Activated CD8-positive, alpha-beta T cell treated with anti-CD3 and anti-CD28 coated beads for 36 hours (primary cell): ENCODE measurements around the gene SHPK. TPM values are rescaled to one million over a fixed set of nuclear protein-coding genes. Genes with fewer than 3 reads are reported as not detected.

Source experiments
- ATAC-seq: fragments of 200-7000 bp; cut with Tn5 transposase; one replicate; pipeline ENCODE4 v1.10.0; 2021; ENCODE audit warnings: mild to moderate bottlenecking, moderate library complexity
- CTCF ChIA-PET: fragments of 350-600 bp; sonication (Branson Sonifier 250); formaldehyde crosslinking; loops from one replicate; lab custom pipeline; 2021; ENCODE audit warnings: antibody characterized with exemption; lab: Charles Lee
- POLR2A ChIA-PET: fragments of 350-600 bp; sonication (Branson Sonifier 250); formaldehyde crosslinking; loops from one replicate; lab custom pipeline; 2021; ENCODE audit warnings: antibody characterized with exemption; lab: Charles Lee
- DNase-seq: peaks from one replicate; pipeline ENCODE4 v3.0.0-alpha.2; 2020
- H3K27ac Mint-ChIP-seq: one replicate; pipeline ENCODE4 v1.8.0; 2021; ENCODE audit warnings: mild to moderate bottlenecking, mixed read lengths
- H3K27me3 Mint-ChIP-seq: one replicate; pipeline ENCODE4 v1.8.0; 2021; ENCODE audit warnings: mixed read lengths
- H3K36me3 Mint-ChIP-seq: one replicate; pipeline ENCODE4 v1.8.0; 2021; ENCODE audit warnings: low read depth, mixed read lengths
- H3K4me1 Mint-ChIP-seq: one replicate; pipeline ENCODE4 v1.8.0; 2021; ENCODE audit warnings: low read depth, mixed read lengths
- H3K4me3 Mint-ChIP-seq: one replicate; pipeline ENCODE4 v1.8.0; 2021; ENCODE audit warnings: mild to moderate bottlenecking, moderate library complexity, mixed read lengths
- H3K9me3 Mint-ChIP-seq: one replicate; pipeline ENCODE4 v1.8.0; 2021; ENCODE audit warnings: mixed read lengths
- intact Hi-C: fragments of 100-400 bp; cut with micrococcal nuclease; formaldehyde crosslinking; loops from one replicate; pipeline ENCODE4 v1.10.0; 2022
- total RNA-seq, 2 experiments: library from RNA; stranded (reverse); gene quantifications; one replicate each; pipeline ENCODE4 v1.2.3, GENCODE V29; 2021
- TF ChIP-seq, protein P1 (sequence below): fragments of 200-600 bp; IDR thresholded peaks from one replicate; pipeline ENCODE4 v1.8.0; 2022; ENCODE audit warnings: antibody characterized with exemption, mild to moderate bottlenecking

Gene SHPK
- total RNA-seq, 2 experiments from 2014 or later: 10.0 TPM

DNA sequence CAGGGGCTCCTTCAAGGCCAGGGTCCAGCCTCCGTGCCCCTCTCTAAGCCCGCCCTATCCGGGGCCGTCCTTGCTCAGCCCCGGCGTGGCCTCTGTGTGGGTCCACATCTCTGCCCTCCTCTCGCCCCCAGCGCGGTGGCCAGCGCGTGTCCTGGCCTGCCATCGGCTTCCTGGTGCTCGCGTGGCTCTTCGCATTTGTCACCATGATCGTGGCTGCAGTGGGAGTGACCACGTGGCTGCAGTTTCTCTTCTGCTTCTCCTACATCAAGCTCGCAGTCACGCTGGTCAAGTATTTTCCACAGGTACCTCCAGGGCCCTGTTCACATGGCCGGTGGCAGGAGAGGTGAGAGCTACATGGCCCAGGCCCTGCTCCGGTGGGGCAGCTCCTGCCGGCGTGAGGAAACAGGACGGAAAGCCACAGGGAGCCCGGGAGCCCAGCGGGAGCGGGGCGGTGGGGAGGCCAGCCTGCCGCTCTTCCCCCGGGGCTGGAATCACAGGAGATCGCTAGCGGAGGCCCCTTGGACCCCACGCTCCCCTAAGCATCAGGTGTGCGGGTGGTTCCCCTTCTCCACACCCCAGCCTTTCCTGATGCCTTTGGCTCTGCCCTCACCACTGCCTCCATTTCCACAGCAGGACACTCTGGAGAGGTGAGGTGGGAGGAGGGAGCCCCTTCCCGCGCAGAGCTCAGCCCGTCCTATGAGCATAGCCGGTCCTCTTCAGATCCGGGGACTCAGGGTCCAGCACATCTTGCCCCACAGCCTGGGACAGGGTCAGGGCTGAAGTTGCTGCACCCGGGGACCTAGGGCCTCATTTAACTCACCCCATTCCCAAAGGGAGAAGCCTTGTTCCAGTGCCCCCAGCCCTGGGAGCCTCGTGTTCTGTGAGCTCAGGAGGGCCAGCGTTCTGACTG is 22.1 kb upstream of the SHPK start:
- no peaks in the 10 kb centered on the region for H3K27me3 Mint-ChIP-seq
- ChIA-PET CTCF (no interaction called here), POLR2A (interaction anchor here (0.6 to 1.7 kb wide), 4 partner anchors 9 to 63 kb away, joined by 3 to 4 read pairs (median 3); no protein-coding TSS in a partner anchor)
- no peaks in the 10 kb centered on the region for H3K36me3 Mint-ChIP-seq
- H3K9me3 Mint-ChIP-seq: no peaks in the 10 kb centered on the region
- no peak overlapping the region for H3K27ac Mint-ChIP-seq
- H3K4me3 Mint-ChIP-seq: no peak overlapping the region
- H3K4me1 Mint-ChIP-seq: no peaks in the 10 kb centered on the region
- intact Hi-C loops: no loop called here
- DNase-seq (no peak), ATAC-seq (no peak)
- TF ChIP-seq, protein P1, sequence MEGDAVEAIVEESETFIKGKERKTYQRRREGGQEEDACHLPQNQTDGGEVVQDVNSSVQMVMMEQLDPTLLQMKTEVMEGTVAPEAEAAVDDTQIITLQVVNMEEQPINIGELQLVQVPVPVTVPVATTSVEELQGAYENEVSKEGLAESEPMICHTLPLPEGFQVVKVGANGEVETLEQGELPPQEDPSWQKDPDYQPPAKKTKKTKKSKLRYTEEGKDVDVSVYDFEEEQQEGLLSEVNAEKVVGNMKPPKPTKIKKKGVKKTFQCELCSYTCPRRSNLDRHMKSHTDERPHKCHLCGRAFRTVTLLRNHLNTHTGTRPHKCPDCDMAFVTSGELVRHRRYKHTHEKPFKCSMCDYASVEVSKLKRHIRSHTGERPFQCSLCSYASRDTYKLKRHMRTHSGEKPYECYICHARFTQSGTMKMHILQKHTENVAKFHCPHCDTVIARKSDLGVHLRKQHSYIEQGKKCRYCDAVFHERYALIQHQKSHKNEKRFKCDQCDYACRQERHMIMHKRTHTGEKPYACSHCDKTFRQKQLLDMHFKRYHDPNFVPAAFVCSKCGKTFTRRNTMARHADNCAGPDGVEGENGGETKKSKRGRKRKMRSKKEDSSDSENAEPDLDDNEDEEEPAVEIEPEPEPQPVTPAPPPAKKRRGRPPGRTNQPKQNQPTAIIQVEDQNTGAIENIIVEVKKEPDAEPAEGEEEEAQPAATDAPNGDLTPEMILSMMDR: no peak

DNA sequence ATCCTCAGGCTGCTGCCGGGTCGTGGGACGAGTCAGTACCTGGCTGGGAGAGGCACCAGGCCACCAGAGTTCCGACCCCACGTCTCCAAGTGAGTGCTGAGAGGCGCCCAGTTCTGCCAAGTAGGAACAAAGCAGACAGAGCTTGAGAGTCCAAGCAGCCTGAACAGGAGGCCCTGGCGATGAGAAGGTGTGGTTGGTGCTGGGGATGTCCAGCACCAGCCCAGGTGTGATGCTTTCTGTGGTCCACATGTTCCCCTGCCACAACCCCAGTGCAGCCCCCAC is 21.5 kb upstream of the SHPK start:
- ChIA-PET POLR2A (interaction anchor here (0.6 to 1.7 kb wide), 3 partner anchors 10 to 64 kb away, joined by 3 to 4 read pairs (median 3); no protein-coding TSS in a partner anchor), CTCF (no interaction called here)
- no peaks in the 10 kb centered on the region for H3K4me1 Mint-ChIP-seq
- no peaks in the 10 kb centered on the region for H3K36me3 Mint-ChIP-seq
- no peak overlapping the region for H3K27ac Mint-ChIP-seq
- H3K9me3 Mint-ChIP-seq: no peaks in the 10 kb centered on the region
- TF ChIP-seq, protein P1: no peak
- H3K4me3 Mint-ChIP-seq: no peak overlapping the region
- no peak for DNase-seq
- no peak for ATAC-seq
- intact Hi-C loops: no loop called here
- H3K27me3 Mint-ChIP-seq: no peaks in the 10 kb centered on the region

DNA sequence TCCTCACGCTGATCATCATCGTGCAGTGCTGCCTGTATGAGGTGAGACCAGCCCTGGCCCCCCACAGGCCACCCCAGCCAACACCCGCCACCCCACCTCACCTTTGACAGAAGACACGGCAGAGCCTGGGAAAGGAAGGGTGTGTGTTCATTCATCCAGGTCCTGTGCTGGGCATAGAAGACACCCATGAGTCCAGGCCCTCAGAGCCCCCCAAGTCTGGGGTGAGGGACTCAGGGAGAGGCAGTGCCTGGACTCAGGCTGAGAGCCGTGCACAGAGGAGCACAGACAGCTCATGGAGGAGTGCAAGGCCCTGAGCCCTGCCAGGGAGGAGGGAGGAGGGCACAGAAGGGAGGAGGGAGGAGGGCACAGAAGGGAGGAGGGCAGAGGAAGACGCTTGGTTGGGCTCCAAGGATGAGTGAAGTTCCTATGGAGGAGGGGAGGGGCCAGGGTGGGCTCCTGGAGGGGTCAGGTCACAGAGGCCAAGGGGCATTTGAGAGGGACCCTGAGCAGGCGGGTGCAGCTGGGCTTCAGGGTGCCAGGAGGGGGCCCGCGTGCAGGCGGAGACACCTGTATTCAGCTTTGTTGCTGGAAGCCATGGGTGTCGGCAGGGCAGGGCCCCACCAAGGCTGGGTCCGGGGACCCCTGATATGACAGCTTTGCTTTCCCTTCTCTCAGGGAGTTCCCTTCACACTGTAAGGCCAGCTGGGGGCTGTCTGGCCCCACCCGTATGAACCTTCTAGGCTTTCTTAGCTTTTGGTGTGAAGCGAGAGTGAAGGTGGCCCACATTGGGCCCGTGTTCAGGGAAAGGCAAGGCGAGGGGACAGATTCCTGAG is 20.9 kb upstream of the SHPK start:
- TF ChIP-seq, protein P1: no peak
- no peaks in the 10 kb centered on the region for H3K27me3 Mint-ChIP-seq

DNA sequence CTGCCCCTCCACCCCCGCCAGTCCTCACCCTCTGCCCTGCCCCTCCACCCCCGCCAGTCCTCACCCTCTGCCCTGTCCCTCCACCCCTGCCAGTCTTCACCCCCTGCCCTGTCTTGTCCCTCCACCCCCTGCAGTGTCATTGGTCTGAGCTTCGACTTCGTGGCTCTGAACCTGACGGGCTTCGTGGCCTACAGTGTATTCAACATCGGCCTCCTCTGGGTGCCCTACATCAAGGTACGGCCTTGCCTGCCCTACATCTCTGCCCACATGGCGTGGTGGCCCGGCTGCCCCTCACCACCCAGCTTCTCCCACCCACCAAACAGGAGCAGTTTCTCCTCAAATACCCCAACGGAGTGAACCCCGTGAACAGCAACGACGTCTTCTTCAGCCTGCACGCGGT is 20.3 kb upstream of the SHPK start:
- ChIA-PET POLR2A (no interaction called here), CTCF (no interaction called here)
- no peak overlapping the region for H3K27ac Mint-ChIP-seq
- H3K36me3 Mint-ChIP-seq: no peaks in the 10 kb centered on the region
- no peak for ATAC-seq
- H3K27me3 Mint-ChIP-seq: no peaks in the 10 kb centered on the region
- intact Hi-C loops: no loop called here
- H3K4me1 Mint-ChIP-seq: no peaks in the 10 kb centered on the region
- DNase-seq: no peak
- no peaks in the 10 kb centered on the region for H3K9me3 Mint-ChIP-seq
- H3K4me3 Mint-ChIP-seq: no peak overlapping the region
- TF ChIP-seq, protein P1: no peak

More for the DNA sequence above, 20.9 kb upstream of the SHPK start:
- CTCF ChIA-PET: no interaction called here
- ATAC-seq (no peak), DNase-seq (no peak)
- H3K36me3 Mint-ChIP-seq: no peaks in the 10 kb centered on the region
- POLR2A ChIA-PET: interaction anchor here (0.5 to 1.7 kb wide), 2 partner anchors 10 to 69 kb away, joined by 3 to 4 read pairs; no protein-coding TSS in a partner anchor
- intact Hi-C loops: no loop called here
- H3K4me3 Mint-ChIP-seq: no peak overlapping the region
- no peak overlapping the region for H3K27ac Mint-ChIP-seq
- no peaks in the 10 kb centered on the region for H3K9me3 Mint-ChIP-seq
- no peaks in the 10 kb centered on the region for H3K4me1 Mint-ChIP-seq
